Stimulated activated CD4-positive, alpha-beta T cell treated with anti-CD3 and anti-CD28 coated beads, TNF-alpha, amount 100 ng/mL, for 48 hours (primary cell): ENCODE data around the gene PODXL.
"Not testable (repeated sequence)": the region's sequence is repeated elsewhere in the genome, so short reads cannot be mapped to it uniquely, and the experiment has no call there.

ENCODE experiments used
- DNase-seq, 3 donors: peaks; one replicate each; pipeline ENCODE4 v3.0.0-alpha.2; 2020; ENCODE audit warnings: low read depth in 3 of 3

Gene PODXL

DNA sequence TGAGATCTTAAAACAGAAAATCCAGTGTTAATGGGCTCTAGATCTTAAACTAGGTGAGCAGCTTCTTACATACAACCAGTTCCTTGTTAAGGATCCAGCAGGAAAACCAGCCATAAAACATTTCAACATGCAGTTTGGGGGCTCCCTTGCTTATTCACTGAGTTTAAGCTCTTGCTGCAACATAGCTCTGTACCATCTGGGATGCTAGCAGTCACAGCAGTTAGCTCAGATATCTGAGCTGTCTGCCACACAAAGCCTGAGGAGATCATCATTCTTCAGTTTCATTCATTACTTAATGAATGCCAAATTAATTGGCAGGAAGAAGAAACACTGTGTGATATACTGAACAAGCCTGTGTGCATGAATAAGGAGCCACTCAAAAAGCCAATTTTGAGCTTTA is 62.8 kb downstream of the PODXL start:
- no peak for DNase-seq

- no peak for DNase-seq
These were observed 63.3 kb downstream of the PODXL start for GRCh38 chr7:131493081-131493480.

- DNase-seq = no peak
These were observed 66.5 kb downstream of the PODXL start for GRCh38 chr7:131489881-131490280.

- no peak for DNase-seq
These were observed 67.2 kb downstream of the PODXL start for GRCh38 chr7:131489196-131489595.

DNA sequence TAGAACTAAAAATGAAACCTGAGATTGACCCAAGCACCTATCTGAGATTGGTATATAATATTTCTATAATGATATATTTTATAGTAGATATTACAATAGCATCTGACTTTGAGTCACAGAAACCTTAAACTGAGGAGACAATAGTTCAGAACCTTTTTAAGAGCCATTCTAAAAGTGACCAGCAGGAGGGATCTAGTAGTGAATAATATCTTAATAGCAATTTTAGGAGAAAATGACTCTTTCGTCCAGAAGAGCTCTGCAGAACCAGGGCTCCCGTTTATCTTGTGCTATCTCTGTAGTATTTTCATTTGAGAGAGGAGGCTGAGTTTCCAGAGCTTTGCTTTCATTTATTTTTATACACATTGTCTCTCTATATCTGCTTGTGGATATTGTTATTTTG is 68.1 kb downstream of the PODXL start:
- no peak for DNase-seq

GRCh38 chr7:131487217-131487616 is 69.2 kb downstream of the PODXL start:
- DNase-seq = no peak

DNA sequence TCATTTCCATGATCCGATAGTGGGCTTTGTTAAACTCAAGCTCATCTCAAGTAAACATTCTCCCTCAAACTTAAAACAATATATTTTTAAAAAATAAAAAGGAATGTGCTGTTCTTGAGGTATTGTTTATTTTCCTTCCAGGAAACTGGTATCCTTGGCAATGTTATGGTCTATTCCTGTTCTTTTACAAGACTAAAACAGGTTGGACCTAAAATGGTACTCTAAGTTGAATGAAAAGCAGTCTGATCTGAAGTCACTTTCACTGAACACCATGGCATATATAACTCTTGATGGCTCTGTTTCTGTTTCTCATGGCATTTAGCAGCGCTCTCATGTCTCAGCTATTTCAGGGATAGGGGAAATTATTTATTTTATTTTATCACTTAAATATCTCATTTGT is 70.1 kb downstream of the PODXL start:
- DNase-seq = no peak

DNA sequence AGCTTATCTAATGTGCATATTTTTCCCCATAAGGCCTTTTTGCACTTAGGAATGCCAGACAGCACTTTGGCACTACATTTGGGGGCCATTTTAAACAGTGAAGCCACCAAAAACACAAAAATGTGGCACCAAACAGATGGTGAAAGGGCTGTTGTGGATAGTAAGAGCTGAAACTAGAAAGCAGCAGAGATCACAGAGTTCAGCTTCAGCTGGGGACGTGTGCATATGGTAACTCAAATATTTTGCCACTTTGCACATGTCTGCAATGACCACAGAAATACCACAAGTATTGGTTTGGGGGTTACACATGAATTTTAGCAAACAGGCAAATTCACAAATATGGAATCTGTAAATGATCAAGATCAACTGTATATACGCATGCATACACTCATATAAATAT is 72.8 kb downstream of the PODXL start:
- no peak for DNase-seq

DNA sequence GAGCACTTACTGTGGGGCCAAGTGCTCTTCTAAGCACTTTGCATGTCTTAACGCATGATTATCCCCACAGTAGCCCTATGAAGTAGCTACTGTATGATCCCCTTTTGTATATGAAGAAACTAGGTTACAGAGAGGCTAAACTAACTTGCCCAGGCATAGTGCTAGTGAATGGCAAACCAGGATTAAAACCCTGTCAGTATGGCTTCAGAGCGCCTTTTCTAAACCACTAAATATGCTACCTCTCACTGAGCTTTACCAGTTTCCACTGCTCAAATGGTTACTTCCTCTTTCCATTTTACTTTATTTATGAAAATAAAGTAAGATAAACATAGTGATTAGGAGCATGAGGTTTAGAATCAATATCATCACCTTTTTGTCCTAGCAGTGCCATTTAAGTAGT is 73.6 kb downstream of the PODXL start:
- DNase-seq = no peak

GRCh38 chr7:131480384-131481315 is 75.8 kb downstream of the PODXL start:
- no peak for DNase-seq

- no peak for DNase-seq
These were observed 79.7 kb downstream of the PODXL start for GRCh38 chr7:131476740-131477139.

DNA sequence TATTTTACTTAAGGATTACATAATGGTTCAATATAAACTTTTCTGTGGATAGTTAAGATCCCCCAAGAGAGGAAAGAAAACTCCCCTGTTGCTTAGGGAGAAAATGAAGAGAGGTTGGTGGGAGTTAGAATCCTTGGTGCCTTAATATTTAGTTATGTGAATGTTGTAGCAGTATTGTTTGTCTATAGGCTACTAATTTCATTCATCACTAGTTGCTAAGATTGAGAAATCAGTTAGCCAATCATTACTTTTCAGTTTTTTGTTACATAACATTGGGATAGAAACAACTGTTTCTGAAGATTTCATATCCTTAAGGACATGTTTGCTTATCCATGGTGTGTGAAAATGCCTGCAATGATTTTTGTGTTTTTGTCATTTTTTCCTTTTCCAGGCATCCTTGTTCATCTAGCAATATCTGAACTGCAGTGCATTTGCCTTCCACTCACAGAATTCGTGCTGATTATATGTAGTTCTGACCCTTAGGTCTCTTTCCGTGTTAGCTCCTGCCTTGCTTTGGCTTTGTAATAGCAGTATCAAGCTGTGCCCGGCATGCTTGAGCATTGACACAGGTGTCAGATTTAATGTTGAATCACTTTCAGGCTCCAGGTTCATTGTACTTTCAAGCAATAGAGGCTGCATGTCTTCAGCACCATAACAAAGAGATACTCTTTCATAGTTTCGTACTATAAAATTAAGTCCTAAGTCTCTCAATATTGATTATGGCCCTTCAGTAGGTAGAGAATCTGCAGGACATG is 85.0 kb downstream of the PODXL start:
- DNase-seq = no peak

DNA sequence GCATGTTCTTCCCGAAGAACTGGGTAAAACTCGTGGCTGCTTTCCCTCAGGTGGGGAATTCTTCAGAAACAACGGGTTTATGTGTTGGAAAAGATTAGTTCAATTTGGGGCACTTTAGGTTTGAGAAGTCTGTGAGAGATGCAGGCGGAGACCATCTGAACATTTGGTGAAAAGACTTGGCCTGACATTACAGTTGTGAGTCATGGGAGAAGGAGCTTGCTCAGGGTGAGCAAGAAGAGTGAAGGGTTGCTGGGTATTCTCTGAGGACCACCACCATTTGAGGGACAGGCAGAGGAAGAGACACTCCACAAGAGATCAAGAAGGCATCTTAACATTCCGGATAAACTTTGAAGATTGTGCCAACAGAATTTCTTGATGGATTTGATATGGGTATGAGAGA is 88.6 kb downstream of the PODXL start:
- DNase-seq = no peak

- DNase-seq = no peak
These were observed 89.6 kb downstream of the PODXL start for GRCh38 chr7:131466735-131467365.

- DNase-seq = not testable (repeated sequence)
These were observed 93.7 kb downstream of the PODXL start for GRCh38 chr7:131462715-131463114.

GRCh38 chr7:131462059-131462458 is 94.4 kb downstream of the PODXL start:
- DNase-seq = no peak

DNA sequence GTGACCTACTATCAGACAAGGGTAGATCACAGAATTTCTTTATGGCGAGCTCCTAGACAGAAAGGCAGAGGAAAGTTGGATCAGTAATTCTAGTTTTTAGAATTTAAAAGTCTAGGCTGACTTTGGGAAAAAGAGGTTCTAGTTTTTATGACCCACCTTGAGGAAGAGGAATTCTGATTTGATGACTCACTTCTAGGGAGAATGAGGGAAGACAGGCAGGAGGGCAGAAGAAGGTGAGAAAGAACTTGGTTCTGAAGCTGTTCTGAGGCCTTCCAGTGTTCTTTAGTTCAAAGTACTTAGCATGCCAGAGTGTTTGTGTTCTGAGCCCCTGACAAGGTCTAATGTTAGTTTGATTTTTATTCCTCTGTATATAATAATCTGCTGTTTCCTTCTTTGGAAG is 97.2 kb downstream of the PODXL start:
- no peak for DNase-seq

DNA sequence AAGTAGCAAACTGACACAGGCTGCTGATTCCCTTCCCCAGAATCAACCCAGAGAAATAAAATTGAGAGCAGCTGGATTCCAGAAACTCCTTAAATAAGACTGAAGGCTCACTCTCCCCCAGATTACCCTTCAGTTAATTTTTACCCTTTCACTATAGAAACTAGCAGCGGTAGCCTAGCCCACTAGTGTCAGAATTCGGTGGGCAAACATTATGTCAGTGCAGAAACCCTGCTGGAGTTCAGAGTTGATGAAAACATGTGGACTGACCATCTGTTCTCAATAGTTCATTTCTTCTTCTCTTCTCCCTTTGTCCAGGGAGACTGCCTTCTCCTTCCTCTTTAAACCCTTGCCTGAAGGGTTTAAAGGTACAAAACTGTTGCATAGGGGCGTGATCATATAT is 100.1 kb downstream of the PODXL start:
- no peak for DNase-seq

- no peak for DNase-seq
These were observed 100.9 kb downstream of the PODXL start for GRCh38 chr7:131455546-131455945.

DNA sequence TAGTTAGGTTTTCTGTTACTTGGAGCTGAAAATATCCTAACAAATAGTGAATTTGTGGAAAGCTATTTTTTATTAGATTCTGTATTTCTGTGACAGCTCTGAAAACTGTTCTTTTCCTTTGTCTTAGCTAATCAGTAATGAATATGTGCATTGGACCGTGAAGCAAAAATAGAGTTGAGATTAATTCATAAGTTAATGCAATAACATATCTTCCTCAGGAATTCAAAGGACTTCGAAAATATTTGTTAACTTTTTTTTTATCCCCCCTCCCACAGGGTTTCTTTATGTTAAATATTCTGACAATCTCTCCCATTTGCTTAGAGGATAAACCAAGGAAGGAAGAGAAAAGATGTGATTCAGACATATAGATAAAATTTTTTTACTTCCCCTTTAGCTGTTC is 101.4 kb downstream of the PODXL start:
- no peak for DNase-seq

DNA sequence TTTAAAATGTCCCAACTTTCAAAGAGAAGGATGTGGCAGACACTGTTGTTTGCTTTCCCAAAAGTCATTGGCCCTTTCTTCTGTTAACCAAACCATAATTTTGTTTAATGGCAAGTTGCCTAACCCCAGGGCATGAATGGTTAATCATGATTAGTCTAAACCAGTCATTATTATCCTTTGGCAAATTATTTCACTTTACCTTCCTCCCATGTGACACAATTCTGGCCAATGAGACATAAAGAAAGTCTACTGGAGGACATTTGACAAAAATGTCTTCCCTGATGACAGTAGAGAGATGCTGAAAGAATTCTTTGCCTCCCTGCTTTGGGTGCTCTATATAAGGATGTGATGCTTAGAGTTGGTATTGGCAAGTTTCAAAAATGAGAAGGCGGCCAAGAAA is 101.9 kb downstream of the PODXL start:
- DNase-seq = no peak
